Measurements from ENCODE around the gene CCDC107.

CCDC107 gene

GRCh38 chr9:35660966-35661415 is 2.9 kb downstream of the CCDC107 start:
- H2AK5ac ChIP-seq (ENCODE audit: low read length) = no peak overlapping the region
- peak; percentile 73 for DNase-seq
- no peak overlapping the region for H3K9ac ChIP-seq (ENCODE audit: low read length)
- peaks cover 12% of the 10 kb centered on the region for H3K79me1 ChIP-seq (ENCODE audit: low read length)
- no peak overlapping the region for H3K4me3 ChIP-seq (ENCODE audit: low read length)
- no peak overlapping the region for H2BK5ac ChIP-seq (ENCODE audit: low read length)
- no peak overlapping the region for H3K4ac ChIP-seq (ENCODE audit: low read depth, low read length)
- no peak overlapping the region for H3K18ac ChIP-seq (ENCODE audit: low read length)
- no peak overlapping the region for H3K56ac ChIP-seq (ENCODE audit: low read length)
- H3K79me2 ChIP-seq (ENCODE audit: control insufficient read depth, insufficient read depth, low read length) = no peaks in the 10 kb centered on the region
- H4K5ac ChIP-seq (ENCODE audit: low read length) = no peak overlapping the region
- no peaks in the 10 kb centered on the region for H3K27me3 ChIP-seq (ENCODE audit: insufficient read depth, low read length, poor library complexity)
- no peak overlapping the region for H3K23ac ChIP-seq (ENCODE audit: low read length)
- WGBS (ENCODE audit: extremely low coverage, insufficient coverage, low lambda C conversion rate) = no CpG with 5 or more reads among the region's 9 CpGs
- H3K4me1 ChIP-seq (ENCODE audit: control insufficient read depth, low read depth, low read length) = peaks cover 5% of the 10 kb centered on the region
- H3K36me3 ChIP-seq (ENCODE audit: control insufficient read depth, insufficient read depth, low read length) = peaks cover 6% of the 10 kb centered on the region
- no peak overlapping the region for H2BK15ac ChIP-seq (replicated peaks; ENCODE audit: low read depth)
- H3K4me2 ChIP-seq (ENCODE audit: low read length) = no peak overlapping the region
- no peak overlapping the region for H4K8ac ChIP-seq (ENCODE audit: low read depth, low read length)
- H3K27ac ChIP-seq (ENCODE audit: low read depth, low read length) = no peak overlapping the region
- H2BK120ac ChIP-seq (ENCODE audit: low read depth, low read length) = no peak overlapping the region

GRCh38 chr9:35661756-35662350 is 3.8 kb downstream of the CCDC107 start:
- Histone ChIP-seq H4K5ac (ENCODE audit: low read length) (no peak overlapping the region), H3K18ac (ENCODE audit: low read length) (no peak overlapping the region), H2BK5ac (ENCODE audit: low read length) (no peak overlapping the region), H2BK15ac (replicated peaks; ENCODE audit: low read depth) (no peak overlapping the region), H3K4ac (ENCODE audit: low read depth, low read length) (no peak overlapping the region), H3K27me3 (ENCODE audit: insufficient read depth, low read length, poor library complexity) (no peaks in the 10 kb centered on the region), H2BK120ac (ENCODE audit: low read depth, low read length) (no peak overlapping the region), H3K4me2 (ENCODE audit: low read length) (no peak overlapping the region), H3K4me3 (ENCODE audit: low read length) (no peak overlapping the region), H3K23ac (ENCODE audit: low read length) (no peak overlapping the region), H4K8ac (ENCODE audit: low read depth, low read length) (no peak overlapping the region), H3K4me1 (ENCODE audit: control insufficient read depth, low read depth, low read length) (peaks cover 5% of the 10 kb centered on the region), H3K9ac (ENCODE audit: low read length) (no peak overlapping the region), H3K36me3 (ENCODE audit: control insufficient read depth, insufficient read depth, low read length) (peaks cover 6% of the 10 kb centered on the region), H3K79me1 (ENCODE audit: low read length) (peaks cover 12% of the 10 kb centered on the region), H3K27ac (ENCODE audit: low read depth, low read length) (no peak overlapping the region), H3K79me2 (ENCODE audit: control insufficient read depth, insufficient read depth, low read length) (no peaks in the 10 kb centered on the region), H2AK5ac (ENCODE audit: low read length) (no peak overlapping the region), H3K56ac (ENCODE audit: low read length) (no peak overlapping the region)
- no CpG with 5 or more reads among the region's 3 CpGs for WGBS (ENCODE audit: extremely low coverage, insufficient coverage, low lambda C conversion rate)
- no peak for DNase-seq

- Histone ChIP-seq H4K8ac (ENCODE audit: low read depth, low read length) (no peak overlapping the region), H3K79me2 (ENCODE audit: control insufficient read depth, insufficient read depth, low read length) (no peaks in the 10 kb centered on the region), H3K79me1 (ENCODE audit: low read length) (peaks cover 12% of the 10 kb centered on the region), H3K18ac (ENCODE audit: low read length) (no peak overlapping the region), H3K9ac (ENCODE audit: low read length) (no peak overlapping the region), H3K27ac (ENCODE audit: low read depth, low read length) (no peak overlapping the region), H2AK5ac (ENCODE audit: low read length) (no peak overlapping the region), H2BK15ac (replicated peaks; ENCODE audit: low read depth) (no peak overlapping the region), H3K36me3 (ENCODE audit: control insufficient read depth, insufficient read depth, low read length) (peaks cover 6% of the 10 kb centered on the region), H4K5ac (ENCODE audit: low read length) (no peak overlapping the region), H3K4me2 (ENCODE audit: low read length) (no peak overlapping the region), H2BK120ac (ENCODE audit: low read depth, low read length) (no peak overlapping the region), H3K4me3 (ENCODE audit: low read length) (no peak overlapping the region), H3K4ac (ENCODE audit: low read depth, low read length) (no peak overlapping the region), H3K4me1 (ENCODE audit: control insufficient read depth, low read depth, low read length) (peaks cover 5% of the 10 kb centered on the region), H3K23ac (ENCODE audit: low read length) (no peak overlapping the region), H3K27me3 (ENCODE audit: insufficient read depth, low read length, poor library complexity) (no peaks in the 10 kb centered on the region), H2BK5ac (ENCODE audit: low read length) (no peak overlapping the region), H3K56ac (ENCODE audit: low read length) (no peak overlapping the region)
- DNase-seq = no peak
- no CpG with 5 or more reads among the region's 7 CpGs for WGBS (ENCODE audit: extremely low coverage, insufficient coverage, low lambda C conversion rate)
Observed at GRCh38 chr9:35662437-35662836, 4.3 kb downstream of the CCDC107 start.

GRCh38 chr9:35664531-35665470 is 6.7 kb downstream of the CCDC107 start, which contains the start of gene ARHGEF39:
TSS of gene ARHGEF39 (minus strand) at chr9:35665195. CDS start at chr9:35665169, 26 bp downstream.
- peak; percentile 93 for DNase-seq
- no peak within 1 kb of the TSS for H2BK120ac ChIP-seq (ENCODE audit: low read depth, low read length)
- no peak within 1 kb of the TSS for H4K5ac ChIP-seq (ENCODE audit: low read length)
- peak within 1 kb of the TSS; percentile 97 for H2AK5ac ChIP-seq (ENCODE audit: low read length)
- no peaks in the 10 kb centered on the region for H3K27me3 ChIP-seq (ENCODE audit: insufficient read depth, low read length, poor library complexity)
- H3K9ac ChIP-seq (ENCODE audit: low read length) = peak within 1 kb of the TSS; percentile 71
- no peak within 1 kb of the TSS for H2BK15ac ChIP-seq (replicated peaks; ENCODE audit: low read depth)
- H3K27ac ChIP-seq (ENCODE audit: low read depth, low read length) = no peak within 1 kb of the TSS
- H3K4me3 ChIP-seq (ENCODE audit: low read length) = peak within 1 kb of the TSS; percentile 51
- H2BK5ac ChIP-seq (ENCODE audit: low read length) = peak within 1 kb of the TSS; percentile 24
- peaks cover 12% of the 10 kb centered on the region for H3K79me1 ChIP-seq (ENCODE audit: low read length)
- H3K4ac ChIP-seq (ENCODE audit: low read depth, low read length) = peak within 1 kb of the TSS; percentile 97
- H3K4me1 ChIP-seq (ENCODE audit: control insufficient read depth, low read depth, low read length) = peaks cover 5% of the 10 kb centered on the region
- H3K36me3 ChIP-seq (ENCODE audit: control insufficient read depth, insufficient read depth, low read length) = peaks cover 6% of the 10 kb centered on the region
- no CpG with 5 or more reads among the region's 58 CpGs for WGBS (ENCODE audit: extremely low coverage, insufficient coverage, low lambda C conversion rate)
- peak within 1 kb of the TSS; percentile 84 for H3K56ac ChIP-seq (ENCODE audit: low read length)
- peak within 1 kb of the TSS; percentile 75 for H3K18ac ChIP-seq (ENCODE audit: low read length)
- H4K8ac ChIP-seq (ENCODE audit: low read depth, low read length) = no peak within 1 kb of the TSS
- H3K79me2 ChIP-seq (ENCODE audit: control insufficient read depth, insufficient read depth, low read length) = no peaks in the 10 kb centered on the region
- H3K23ac ChIP-seq (ENCODE audit: low read length) = peak within 1 kb of the TSS; percentile 70
- peak within 1 kb of the TSS; percentile 55 for H3K4me2 ChIP-seq (ENCODE audit: low read length)

GRCh38 chr9:35665471-35665818 is 7.4 kb downstream of the CCDC107 start:
- no peak overlapping the region for H3K27ac ChIP-seq (ENCODE audit: low read depth, low read length)
- H3K36me3 ChIP-seq (ENCODE audit: control insufficient read depth, insufficient read depth, low read length) = peaks cover 6% of the 10 kb centered on the region
- no peak overlapping the region for H2BK5ac ChIP-seq (ENCODE audit: low read length)
- no peaks in the 10 kb centered on the region for H3K79me2 ChIP-seq (ENCODE audit: control insufficient read depth, insufficient read depth, low read length)
- H3K4me1 ChIP-seq (ENCODE audit: control insufficient read depth, low read depth, low read length) = peaks cover 5% of the 10 kb centered on the region
- H3K9ac ChIP-seq (ENCODE audit: low read length) = peak overlapping the region; percentile 58
- H4K5ac ChIP-seq (ENCODE audit: low read length) = no peak overlapping the region
- no peak overlapping the region for H3K18ac ChIP-seq (ENCODE audit: low read length)
- no peak overlapping the region for H3K4ac ChIP-seq (ENCODE audit: low read depth, low read length)
- no peak for DNase-seq
- peaks cover 12% of the 10 kb centered on the region for H3K79me1 ChIP-seq (ENCODE audit: low read length)
- peak overlapping the region; percentile 19 for H3K4me2 ChIP-seq (ENCODE audit: low read length)
- H2AK5ac ChIP-seq (ENCODE audit: low read length) = no peak overlapping the region
- H3K56ac ChIP-seq (ENCODE audit: low read length) = peak overlapping the region; percentile 76
- no peak overlapping the region for H2BK15ac ChIP-seq (replicated peaks; ENCODE audit: low read depth)
- no peak overlapping the region for H3K4me3 ChIP-seq (ENCODE audit: low read length)
- H4K8ac ChIP-seq (ENCODE audit: low read depth, low read length) = no peak overlapping the region
- no peak overlapping the region for H3K23ac ChIP-seq (ENCODE audit: low read length)
- no peak overlapping the region for H2BK120ac ChIP-seq (ENCODE audit: low read depth, low read length)
- no peaks in the 10 kb centered on the region for H3K27me3 ChIP-seq (ENCODE audit: insufficient read depth, low read length, poor library complexity)
- 100% methylated on average over 2 of the region's 5 CpGs for WGBS (ENCODE audit: extremely low coverage, insufficient coverage, low lambda C conversion rate)
